ENCODE measurements around the gene CRB1.

The CRB1 gene

DNA sequence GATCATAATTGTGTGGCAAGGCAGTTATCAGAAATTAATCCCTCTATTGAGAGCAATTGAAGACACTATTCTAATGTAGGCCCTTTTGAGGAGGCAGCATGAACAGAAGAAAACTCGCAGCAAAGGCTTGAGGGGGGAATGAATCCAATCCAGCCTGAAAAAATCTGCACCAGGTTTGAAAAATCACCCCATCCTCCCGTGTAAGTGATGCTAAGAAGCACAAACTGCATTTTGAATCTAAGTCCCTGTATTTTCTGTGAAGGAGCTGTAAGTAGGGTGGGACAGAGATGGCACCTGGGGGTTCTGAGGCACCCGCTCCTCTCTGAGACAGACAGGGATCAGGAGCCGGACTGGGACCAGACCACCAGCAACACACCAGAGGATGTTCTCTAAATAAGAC lies at the start of gene CRB1:
Gene CRB1, plus strand, starts transcription at position 241 of the 400 bp plus-strand sequence. CDS start 161 bp downstream, outside the sequence.
- DNase-seq (ENCODE audit: low read depth) = peak; percentile 3
- H3K4me3 ChIP-seq (ENCODE audit: low read depth, low read length) = no peak within 1 kb of the TSS
- TF ChIP-seq, protein P1, sequence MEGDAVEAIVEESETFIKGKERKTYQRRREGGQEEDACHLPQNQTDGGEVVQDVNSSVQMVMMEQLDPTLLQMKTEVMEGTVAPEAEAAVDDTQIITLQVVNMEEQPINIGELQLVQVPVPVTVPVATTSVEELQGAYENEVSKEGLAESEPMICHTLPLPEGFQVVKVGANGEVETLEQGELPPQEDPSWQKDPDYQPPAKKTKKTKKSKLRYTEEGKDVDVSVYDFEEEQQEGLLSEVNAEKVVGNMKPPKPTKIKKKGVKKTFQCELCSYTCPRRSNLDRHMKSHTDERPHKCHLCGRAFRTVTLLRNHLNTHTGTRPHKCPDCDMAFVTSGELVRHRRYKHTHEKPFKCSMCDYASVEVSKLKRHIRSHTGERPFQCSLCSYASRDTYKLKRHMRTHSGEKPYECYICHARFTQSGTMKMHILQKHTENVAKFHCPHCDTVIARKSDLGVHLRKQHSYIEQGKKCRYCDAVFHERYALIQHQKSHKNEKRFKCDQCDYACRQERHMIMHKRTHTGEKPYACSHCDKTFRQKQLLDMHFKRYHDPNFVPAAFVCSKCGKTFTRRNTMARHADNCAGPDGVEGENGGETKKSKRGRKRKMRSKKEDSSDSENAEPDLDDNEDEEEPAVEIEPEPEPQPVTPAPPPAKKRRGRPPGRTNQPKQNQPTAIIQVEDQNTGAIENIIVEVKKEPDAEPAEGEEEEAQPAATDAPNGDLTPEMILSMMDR (IDR thresholded peaks at IDR 0.05; ENCODE audit: low read depth, low read length, missing control alignments) = no peak
- in situ Hi-C loops (cut with HindIII; ENCODE audit: low sequenced_read_pairs) = no loop called here

DNA sequence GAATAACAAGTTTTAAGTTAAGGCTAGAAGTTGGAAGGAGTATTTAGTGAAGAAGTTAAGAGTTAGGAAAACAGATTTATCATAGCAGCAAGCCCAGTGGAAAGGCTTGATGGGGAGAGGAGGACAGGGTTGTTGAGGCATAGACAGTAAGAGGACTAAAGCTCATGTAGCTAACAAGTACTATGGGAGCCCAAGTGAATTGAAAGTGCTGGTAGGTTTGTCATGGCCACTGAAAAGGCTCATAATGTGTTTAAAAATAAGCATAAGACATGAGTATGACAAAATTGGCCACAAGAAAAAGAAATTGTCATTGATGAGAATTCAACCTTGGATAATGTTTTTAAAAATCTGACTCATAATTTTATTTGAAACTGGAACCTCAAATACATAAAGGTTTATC lies 49.2 kb upstream of the CRB1 start:
- in situ Hi-C loops (cut with HindIII; ENCODE audit: low sequenced_read_pairs) = no loop called here

DNA sequence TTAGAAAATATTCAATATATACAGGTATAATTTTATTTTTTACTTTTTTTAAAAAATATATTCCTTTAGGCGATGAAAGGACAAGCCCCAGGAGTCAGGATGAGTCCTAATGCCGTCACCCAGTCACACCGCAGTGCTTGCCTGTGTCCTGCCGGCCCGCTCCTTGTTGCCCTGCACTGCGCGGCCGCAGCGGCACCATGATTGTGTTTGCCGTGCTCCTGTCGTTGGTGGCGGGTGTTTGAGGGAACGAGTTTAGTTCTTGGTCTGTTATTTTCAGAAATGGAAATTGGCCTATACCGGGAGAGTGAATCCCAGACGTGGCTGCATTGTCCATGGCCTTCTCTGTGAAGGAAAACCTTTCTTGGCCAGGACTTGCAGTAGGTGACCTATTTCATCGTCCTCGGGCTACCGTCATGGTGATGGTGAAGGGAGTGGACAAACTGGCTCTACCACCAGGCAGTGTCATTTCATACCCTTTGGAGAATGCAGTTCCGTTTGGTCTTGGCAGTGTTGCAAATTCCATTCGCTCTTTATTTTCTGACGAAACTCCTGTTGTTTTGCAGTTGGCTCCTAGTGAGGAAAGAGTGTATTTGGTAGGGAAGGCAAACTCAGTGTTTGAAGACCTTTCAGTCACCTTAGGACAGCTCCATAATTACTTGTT lies 45.9 kb upstream of the CRB1 start:
- in situ Hi-C loops (cut with HindIII; ENCODE audit: low sequenced_read_pairs) = no loop called here

More for the DNA sequence above, 49.2 kb upstream of the CRB1 start:
- TF ChIP-seq, protein P1 (IDR thresholded peaks at IDR 0.05; ENCODE audit: low read depth, low read length, missing control alignments) = no peak
- no peak for DNase-seq (ENCODE audit: low read depth)
- H3K4me3 ChIP-seq (ENCODE audit: low read depth, low read length) = no peak overlapping the region

DNA sequence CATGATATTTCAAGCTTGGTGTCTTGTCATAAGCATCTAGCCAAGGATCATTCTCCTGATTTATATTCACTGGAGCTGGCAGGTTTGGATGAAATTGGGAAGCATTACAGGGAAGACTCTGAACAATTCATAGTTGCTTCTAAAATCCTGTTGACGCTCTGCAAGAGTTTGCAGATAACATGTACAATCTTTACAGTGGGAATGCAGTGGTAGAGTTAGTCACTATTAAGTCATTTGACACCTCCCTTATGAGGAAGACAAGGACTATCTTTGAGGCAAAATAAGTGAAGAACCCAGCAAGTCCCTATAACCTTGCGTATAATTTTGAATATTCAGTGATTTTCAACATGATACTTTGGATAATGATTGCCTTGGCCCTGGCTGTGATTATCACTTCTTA lies 45.3 kb upstream of the CRB1 start:
- in situ Hi-C loops (cut with HindIII; ENCODE audit: low sequenced_read_pairs) = no loop called here
- TF ChIP-seq, protein P1 (IDR thresholded peaks at IDR 0.05; ENCODE audit: low read depth, low read length, missing control alignments) = no peak
- H3K4me3 ChIP-seq (ENCODE audit: low read depth, low read length) = no peak overlapping the region
- no peak for DNase-seq (ENCODE audit: low read depth)

More for the DNA sequence above, 45.9 kb upstream of the CRB1 start:
- DNase-seq (ENCODE audit: low read depth) = no peak
- H3K4me3 ChIP-seq (ENCODE audit: low read depth, low read length) = no peak overlapping the region
- TF ChIP-seq, protein P1 (IDR thresholded peaks at IDR 0.05; ENCODE audit: low read depth, low read length, missing control alignments) = no peak

DNA sequence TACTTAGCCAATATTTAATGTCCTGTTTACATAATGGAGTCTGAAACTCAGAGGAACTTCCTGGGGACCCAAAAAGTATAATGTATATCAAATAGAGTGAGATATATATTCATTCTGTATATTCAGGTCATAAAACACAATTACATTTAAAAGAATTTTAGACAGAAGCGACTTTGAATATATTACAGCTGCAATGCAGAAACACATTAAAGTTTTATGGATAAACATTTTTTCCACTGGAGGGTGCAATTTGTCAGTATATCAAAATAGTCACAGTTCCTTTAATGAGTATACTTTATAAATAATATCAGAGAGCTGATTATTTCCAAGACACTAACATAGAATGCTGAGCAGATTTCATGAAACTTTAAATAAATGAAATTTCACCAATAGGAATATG lies 43.9 kb upstream of the CRB1 start:
- no peak overlapping the region for H3K4me3 ChIP-seq (ENCODE audit: low read depth, low read length)
- no peak for DNase-seq (ENCODE audit: low read depth)
- TF ChIP-seq, protein P1 (IDR thresholded peaks at IDR 0.05; ENCODE audit: low read depth, low read length, missing control alignments) = no peak
- in situ Hi-C loops (cut with HindIII; ENCODE audit: low sequenced_read_pairs) = no loop called here

DNA sequence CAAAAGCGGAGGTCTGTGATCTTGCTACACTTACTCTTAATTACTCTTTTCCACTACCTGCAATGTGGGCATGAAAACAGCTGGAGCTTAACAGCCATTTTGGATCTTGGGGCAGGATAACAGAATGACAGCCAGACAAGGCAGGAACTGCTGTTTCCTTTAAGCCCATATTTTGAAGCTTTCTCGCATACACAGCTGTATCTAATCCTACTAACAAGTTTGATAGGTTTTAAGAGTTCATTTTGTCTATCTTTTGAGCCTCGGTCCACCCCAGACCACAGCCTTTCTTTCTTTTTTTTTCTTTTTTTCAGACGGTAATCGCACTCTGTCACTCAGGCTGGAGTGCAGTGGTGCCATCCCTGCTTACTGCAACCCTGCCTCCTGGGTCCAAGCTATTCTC lies 42.4 kb upstream of the CRB1 start:
- no peak overlapping the region for H3K4me3 ChIP-seq (ENCODE audit: low read depth, low read length)
- in situ Hi-C loops (cut with HindIII; ENCODE audit: low sequenced_read_pairs) = no loop called here
- no peak for DNase-seq (ENCODE audit: low read depth)
- TF ChIP-seq, protein P1 (IDR thresholded peaks at IDR 0.05; ENCODE audit: low read depth, low read length, missing control alignments) = no peak

Data from astrocyte of the cerebellum (primary cell).